ENCODE results near the gene GRIN1.

GRIN1 gene

GRCh38 chr9:137167747-137168572, 29.0 kb downstream of the GRIN1 start:
- Histone ChIP-seq H3K36me3 (ENCODE audit: control insufficient read depth, insufficient read depth, low read length) (no peaks in the 10 kb centered on the region), H3K9me3 (ENCODE audit: control insufficient read depth, low read length) (no peaks in the 10 kb centered on the region), H3K79me2 (no peaks in the 10 kb centered on the region), H3K4me3 (ENCODE audit: low read depth, low read length) (no peak overlapping the region), H3K27ac (no peak overlapping the region), H3K9ac (no peak overlapping the region), H3K27me3 (ENCODE audit: control insufficient read depth, insufficient read depth, low read length) (peaks cover 16% of the 10 kb centered on the region), H3K4me1 (no peaks in the 10 kb centered on the region), H3K4me2 (ENCODE audit: low read length) (no peak overlapping the region), H2AFZ (no peak overlapping the region)
- TF ChIP-seq CTCF (IDR thresholded peaks at IDR 0.05): no peak

- Histone ChIP-seq H3K4me3 (ENCODE audit: low read depth, low read length) (no peak overlapping the region), H3K4me1 (no peaks in the 10 kb centered on the region)
Measured at GRCh38 chr9:137168573-137168903, 29.6 kb downstream of the GRIN1 start.

GRCh38 chr9:137168904-137169856, 30.2 kb downstream of the GRIN1 start:
- Histone ChIP-seq H3K4me3 (ENCODE audit: low read depth, low read length) (no peak overlapping the region), H3K27ac (no peak overlapping the region), H3K9me3 (ENCODE audit: control insufficient read depth, low read length) (no peaks in the 10 kb centered on the region)

More at GRCh38 chr9:137168573-137168903, 29.6 kb downstream of the GRIN1 start:
- Histone ChIP-seq H3K27me3 (ENCODE audit: control insufficient read depth, insufficient read depth, low read length) (peaks cover 16% of the 10 kb centered on the region), H3K36me3 (ENCODE audit: control insufficient read depth, insufficient read depth, low read length) (no peaks in the 10 kb centered on the region), H3K4me2 (ENCODE audit: low read length) (peak overlapping the region; percentile 69), H3K9me3 (ENCODE audit: control insufficient read depth, low read length) (no peaks in the 10 kb centered on the region), H2AFZ (no peak overlapping the region), H3K79me2 (no peaks in the 10 kb centered on the region), H3K9ac (no peak overlapping the region), H3K27ac (no peak overlapping the region)
- no peak for TF ChIP-seq CTCF (IDR thresholded peaks at IDR 0.05)

GRCh38 chr9:137169896-137170358, 31.0 kb downstream of the GRIN1 start, which contains the start of gene LRRC26:
Gene LRRC26, minus strand, starts transcription at chr9:137170051. Its CDS starts 108 bp downstream, at chr9:137169943.
- no peaks in the 10 kb centered on the region for H3K9me3 ChIP-seq (ENCODE audit: control insufficient read depth, low read length)
- no peak within 1 kb of the TSS for H3K27ac ChIP-seq
- H3K4me2 ChIP-seq (ENCODE audit: low read length): peak within 1 kb of the TSS; percentile 69
- peaks cover 12% of the 10 kb centered on the region for H3K27me3 ChIP-seq (ENCODE audit: control insufficient read depth, insufficient read depth, low read length)
- no peak for TF ChIP-seq CTCF (IDR thresholded peaks at IDR 0.05)
- H3K79me2 ChIP-seq: no peaks in the 10 kb centered on the region
- no peaks in the 10 kb centered on the region for H3K4me1 ChIP-seq
- H3K9ac ChIP-seq: no peak within 1 kb of the TSS
- H2AFZ ChIP-seq: no peak within 1 kb of the TSS
- no peaks in the 10 kb centered on the region for H3K36me3 ChIP-seq (ENCODE audit: control insufficient read depth, insufficient read depth, low read length)
- no peak within 1 kb of the TSS for H3K4me3 ChIP-seq (ENCODE audit: low read depth, low read length)

More at GRCh38 chr9:137168904-137169856, 30.2 kb downstream of the GRIN1 start:
- Histone ChIP-seq H2AFZ (no peak overlapping the region), H3K4me1 (no peaks in the 10 kb centered on the region), H3K9ac (no peak overlapping the region), H3K79me2 (no peaks in the 10 kb centered on the region), H3K36me3 (ENCODE audit: control insufficient read depth, insufficient read depth, low read length) (no peaks in the 10 kb centered on the region), H3K4me2 (ENCODE audit: low read length) (peak overlapping the region; percentile 69), H3K27me3 (ENCODE audit: control insufficient read depth, insufficient read depth, low read length) (peaks cover 13% of the 10 kb centered on the region)
- no peak for TF ChIP-seq CTCF (IDR thresholded peaks at IDR 0.05)

Data from parathyroid adenoma (tissue), 2 donors.